GM21360 (cell line): Measurements from ENCODE around the gene NAGLU.

Source experiments
- ATAC-seq: cut with Tn5 transposase; IDR thresholded peaks from one replicate; pipeline ENCODE4 v1.9.1; 2021; ENCODE audit warnings: mild to moderate bottlenecking, moderate library complexity; ENCODE audit not compliant: unreplicated experiment

NAGLU gene

GRCh38 chr17:42563143-42563509 is 27.1 kb downstream of the NAGLU start:
- ATAC-seq: no peak

GRCh38 chr17:42563543-42563942 is 27.5 kb downstream of the NAGLU start:
- no peak for ATAC-seq

DNA sequence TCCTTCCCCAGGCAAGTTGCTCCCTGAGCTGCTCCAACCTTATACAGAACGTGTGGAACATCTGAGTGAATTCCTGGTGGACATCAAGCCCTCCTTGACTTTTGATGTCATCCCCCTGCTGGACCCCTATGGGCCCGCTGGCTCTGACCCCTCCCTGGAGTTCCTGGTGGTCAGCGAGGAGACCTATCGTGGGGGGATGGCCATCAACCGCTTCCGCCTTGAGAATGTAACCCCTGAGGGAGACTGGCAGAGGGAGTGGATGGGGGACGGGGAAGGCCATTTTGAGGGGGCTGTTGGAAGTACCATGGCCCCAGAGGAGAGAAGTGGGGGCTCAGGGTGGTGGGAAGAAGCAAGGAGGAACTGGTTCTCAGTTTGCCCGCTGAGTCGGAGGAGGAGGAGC is 27.9 kb downstream of the NAGLU start:
- no peak for ATAC-seq

GRCh38 chr17:42564815-42565522 is 28.9 kb downstream of the NAGLU start:
- no peak for ATAC-seq

DNA sequence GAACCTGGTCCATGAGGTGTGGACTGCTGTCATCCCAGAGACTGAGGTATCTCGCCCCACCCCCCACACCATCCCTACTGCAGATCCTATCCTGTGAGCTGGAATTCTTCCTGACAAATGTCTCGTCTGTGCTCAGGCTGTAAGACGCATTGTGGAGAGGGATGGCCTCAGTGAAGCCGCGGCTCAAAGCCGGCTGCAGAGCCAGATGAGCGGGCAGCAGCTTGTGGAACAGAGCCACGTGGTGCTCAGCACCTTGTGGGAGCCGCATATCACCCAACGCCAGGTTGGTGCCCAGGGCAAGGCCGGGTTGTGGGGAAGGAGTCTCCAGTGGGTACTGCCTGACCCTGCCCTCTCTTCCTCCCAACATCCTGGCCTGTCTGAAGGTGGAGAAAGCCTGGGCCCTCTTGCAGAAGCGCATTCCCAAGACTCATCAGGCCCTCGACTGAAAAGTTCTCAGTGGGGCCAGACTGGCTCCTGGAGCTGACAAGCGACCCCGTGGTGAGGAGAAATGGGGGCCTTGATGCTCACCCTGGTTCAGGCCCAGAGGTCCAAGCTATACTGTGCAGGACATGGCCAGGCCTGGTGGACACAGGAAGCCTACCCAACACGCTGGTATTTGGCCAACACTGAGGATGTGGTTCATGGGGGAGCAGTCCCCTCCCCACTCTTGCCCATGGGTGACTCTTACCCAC is 29.6 kb downstream of the NAGLU start:
- no peak for ATAC-seq

DNA sequence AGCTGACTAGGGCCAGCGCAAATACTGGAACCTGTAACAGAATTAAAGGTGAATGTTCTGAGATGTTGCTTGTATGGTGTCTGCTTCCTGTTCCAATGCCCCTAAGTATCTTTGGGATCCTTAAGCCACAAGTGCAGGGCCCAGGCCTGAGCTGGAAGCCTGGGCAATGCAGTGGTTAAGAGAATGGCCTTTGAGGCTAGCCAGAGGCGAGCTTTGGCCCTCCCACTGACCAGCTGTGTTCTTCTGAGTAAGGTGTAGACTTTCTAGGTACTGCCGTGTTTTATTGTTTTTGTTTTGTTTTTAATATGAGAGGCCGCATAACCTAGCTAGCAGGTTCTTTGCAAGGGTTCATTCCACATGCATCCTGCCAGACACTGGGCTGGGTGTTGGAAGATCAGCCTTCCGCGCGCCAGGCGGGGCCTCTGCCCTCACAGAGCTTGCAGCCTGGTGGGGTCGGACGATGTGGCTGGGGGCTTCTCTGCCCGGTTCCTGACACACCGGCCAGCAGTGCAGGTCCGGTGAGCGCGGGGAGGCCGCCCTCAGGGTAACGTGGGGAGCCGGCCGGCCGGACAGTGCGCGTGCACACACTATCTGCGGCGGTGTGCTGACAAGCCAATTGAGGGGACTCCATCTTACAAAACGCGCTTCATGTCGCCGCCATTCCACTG is 30.3 kb downstream of the NAGLU start:
- ATAC-seq: no peak

GRCh38 chr17:42566883-42567573 is 31.0 kb downstream of the NAGLU start, which contains the start of gene MLX:
MLX (plus strand) TSS chr17:42567100; CDS start chr17:42567125, 25 bp downstream.
- ATAC-seq: peak; percentile 43

- ATAC-seq: no peak
Measured at GRCh38 chr17:42568341-42569111, 32.5 kb downstream of the NAGLU start.

GRCh38 chr17:42571435-42572225 is 35.6 kb downstream of the NAGLU start:
- ATAC-seq: no peak

- no peak for ATAC-seq
Measured at GRCh38 chr17:42573095-42573494, 37.1 kb downstream of the NAGLU start.

DNA sequence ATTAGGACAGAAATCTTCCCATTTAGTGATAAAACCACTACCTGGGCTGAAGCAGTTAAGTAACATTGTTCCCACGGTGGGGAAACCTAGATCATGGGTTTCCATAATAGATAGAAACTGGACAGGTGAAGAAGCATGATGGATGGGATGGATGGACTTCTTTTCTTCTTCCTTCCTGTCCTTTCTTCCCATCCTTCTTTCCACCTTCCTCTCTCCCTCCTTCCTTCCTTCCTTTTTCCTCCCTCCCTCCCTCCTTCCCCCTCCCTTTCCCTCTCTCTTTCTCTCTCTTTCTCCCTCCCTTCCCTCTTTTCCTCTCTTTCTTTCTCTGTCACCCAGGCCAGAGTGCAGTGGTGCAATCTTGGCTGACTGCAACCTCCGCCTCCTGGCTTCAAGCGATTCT is 38.4 kb downstream of the NAGLU start:
- ATAC-seq: no peak

DNA sequence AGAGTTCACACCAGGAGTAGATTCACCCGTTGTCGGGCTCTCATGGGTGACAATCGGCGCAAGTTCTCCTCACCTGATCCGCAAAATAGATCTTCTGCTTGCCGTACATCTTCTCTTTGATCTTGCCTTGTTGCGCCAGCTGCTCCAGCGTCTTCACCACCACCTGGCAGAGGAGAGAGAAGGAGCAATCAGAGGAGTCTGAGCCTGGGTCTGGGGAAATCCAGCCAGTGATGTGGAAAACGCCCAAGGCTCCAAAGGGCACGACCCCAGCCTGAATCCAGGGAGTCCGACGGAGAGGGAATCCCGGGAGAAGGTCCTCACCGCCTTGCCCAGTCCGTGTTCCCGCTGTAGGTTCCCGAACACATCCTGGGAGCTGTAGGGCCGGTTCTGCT is 41.1 kb downstream of the NAGLU start:
- ATAC-seq: no peak

- ATAC-seq: peak; percentile 61
Measured at GRCh38 chr17:42577532-42578281, 41.7 kb downstream of the NAGLU start, which contains the start of gene PSMC3IP. PSMC3IP (minus strand) TSS chr17:42577729; CDS start chr17:42577686, 43 bp downstream.

DNA sequence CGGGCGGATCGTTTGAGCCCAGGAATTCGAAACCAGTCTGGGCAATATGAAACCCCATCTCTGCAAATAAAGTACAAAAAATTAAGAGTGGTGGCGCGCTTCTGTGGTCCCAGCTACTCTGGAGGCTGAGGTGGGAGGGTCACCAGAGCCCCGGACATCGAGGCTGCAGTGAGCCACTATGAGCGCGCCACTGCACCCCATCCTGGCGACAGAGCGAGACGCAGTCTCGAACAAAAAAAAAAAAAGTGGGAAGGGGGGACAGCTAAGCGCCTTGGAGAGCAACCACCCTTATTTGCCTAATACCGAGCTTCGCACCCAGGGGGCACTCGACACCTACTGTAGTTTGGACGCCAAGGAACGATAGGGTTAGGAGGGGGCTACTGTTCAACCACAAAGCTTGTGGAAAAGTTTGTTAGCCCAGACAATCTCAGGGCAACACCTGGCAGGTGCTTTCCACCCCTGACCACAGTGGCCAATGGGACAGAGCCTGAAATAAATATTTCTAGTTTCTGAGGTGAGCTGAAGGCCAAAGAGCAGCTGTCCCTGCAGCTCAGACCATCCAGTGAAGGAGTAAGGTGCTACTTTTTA is 42.3 kb downstream of the NAGLU start:
- ATAC-seq: peak; percentile 45

DNA sequence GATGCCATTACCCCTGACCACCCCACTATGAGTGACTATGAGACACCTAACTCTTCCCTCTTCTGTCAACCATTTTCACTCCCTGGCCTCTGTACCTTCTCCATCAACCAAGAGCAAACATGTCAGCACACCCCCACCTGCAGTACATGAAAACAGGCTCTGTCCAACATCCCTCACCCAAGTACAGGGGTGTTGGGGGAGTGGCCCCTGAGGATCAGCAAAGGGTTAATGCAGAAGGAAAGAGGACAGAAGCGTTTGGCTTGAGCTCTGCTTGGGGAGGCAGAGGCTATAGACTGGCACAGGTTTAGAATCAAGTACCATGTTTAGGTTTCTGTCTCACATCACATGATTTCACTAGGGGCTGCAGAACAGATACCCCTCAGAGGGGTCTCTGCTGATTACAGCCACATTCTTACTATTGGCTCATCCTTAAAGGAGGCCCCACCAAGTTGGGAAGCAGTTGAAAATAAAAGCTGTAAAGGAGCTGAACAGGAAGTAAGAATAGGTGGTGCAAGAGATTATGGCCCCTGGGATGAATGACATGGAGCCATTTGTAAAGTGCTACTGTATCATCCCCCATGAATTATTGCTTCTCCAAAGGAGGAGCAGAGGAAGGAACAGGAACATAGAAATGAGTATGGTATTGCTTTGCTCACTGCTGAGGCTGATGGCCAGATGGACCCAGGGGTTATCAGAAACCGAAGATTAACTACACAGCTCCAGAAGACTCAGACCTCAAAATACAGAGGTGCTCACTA is 43.9 kb downstream of the NAGLU start:
- no peak for ATAC-seq

- ATAC-seq: no peak
Measured at GRCh38 chr17:42581744-42582270, 45.8 kb downstream of the NAGLU start.

DNA sequence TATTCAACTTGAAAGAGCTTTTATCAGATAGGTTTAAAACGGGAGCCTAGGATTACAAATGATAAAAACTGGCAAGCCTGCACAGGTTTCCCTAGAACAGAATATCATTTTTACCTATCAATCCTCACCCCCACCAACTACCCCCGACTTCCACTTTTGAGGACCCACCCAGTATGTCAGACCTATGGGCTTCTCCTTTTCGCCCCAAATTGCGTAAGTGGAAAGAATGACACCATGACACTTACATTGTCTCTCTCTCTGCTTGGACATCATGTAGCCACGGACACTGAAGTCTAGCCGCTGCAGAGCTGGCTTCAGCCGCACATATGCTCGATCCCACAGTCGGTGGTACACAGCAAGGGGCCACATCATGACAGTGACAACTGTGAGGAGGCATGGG is 48.8 kb downstream of the NAGLU start:
- no peak for ATAC-seq

- ATAC-seq: no peak
Measured at GRCh38 chr17:42585353-42585752, 49.3 kb downstream of the NAGLU start.
